ENCODE data around the gene UBE2Q2.

DNA sequence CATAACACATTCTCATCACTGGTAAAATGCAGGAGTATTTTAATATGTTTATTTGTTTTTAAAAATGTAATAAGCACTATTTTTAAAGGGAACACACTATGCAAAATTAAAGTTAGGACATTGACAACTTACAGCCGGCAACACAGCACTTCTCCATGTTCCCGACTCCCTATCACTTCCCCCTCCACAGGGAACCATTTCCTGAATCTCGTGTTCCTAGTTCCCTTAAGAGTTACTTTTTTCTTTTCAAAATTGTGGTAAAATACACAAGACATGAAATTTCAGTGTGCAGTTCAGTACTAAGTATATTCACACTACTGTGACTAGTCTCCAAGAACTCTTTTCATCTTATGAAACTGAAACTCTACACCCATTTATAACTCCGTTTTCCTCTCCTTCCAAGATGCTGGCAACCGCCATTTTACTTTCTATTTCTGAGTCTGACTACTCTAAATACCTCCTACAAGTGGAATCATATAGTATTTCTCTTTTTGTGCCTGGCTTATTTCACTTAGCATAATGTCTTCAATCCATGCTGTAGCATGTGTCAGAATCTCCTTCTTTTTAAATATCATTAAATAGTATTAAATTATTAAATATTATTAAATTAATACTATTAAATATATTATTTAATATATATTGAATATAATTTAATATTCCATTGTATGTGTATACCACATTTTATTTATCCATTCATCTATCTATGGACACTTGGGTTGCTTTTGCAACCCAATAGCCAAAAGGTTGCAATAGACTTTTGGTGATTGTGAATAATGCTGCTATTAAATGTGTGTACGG, 25.9 kb upstream of the UBE2Q2 start:
- no peak for TF ChIP-seq EZH2 (IDR thresholded peaks at IDR 0.05; ENCODE audit: borderline replicate concordance, low read depth, low read length, poor library complexity, severe bottlenecking)
- TF ChIP-seq, protein P1, sequence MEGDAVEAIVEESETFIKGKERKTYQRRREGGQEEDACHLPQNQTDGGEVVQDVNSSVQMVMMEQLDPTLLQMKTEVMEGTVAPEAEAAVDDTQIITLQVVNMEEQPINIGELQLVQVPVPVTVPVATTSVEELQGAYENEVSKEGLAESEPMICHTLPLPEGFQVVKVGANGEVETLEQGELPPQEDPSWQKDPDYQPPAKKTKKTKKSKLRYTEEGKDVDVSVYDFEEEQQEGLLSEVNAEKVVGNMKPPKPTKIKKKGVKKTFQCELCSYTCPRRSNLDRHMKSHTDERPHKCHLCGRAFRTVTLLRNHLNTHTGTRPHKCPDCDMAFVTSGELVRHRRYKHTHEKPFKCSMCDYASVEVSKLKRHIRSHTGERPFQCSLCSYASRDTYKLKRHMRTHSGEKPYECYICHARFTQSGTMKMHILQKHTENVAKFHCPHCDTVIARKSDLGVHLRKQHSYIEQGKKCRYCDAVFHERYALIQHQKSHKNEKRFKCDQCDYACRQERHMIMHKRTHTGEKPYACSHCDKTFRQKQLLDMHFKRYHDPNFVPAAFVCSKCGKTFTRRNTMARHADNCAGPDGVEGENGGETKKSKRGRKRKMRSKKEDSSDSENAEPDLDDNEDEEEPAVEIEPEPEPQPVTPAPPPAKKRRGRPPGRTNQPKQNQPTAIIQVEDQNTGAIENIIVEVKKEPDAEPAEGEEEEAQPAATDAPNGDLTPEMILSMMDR (conservative IDR thresholded peaks at IDR 0.05; ENCODE audit: low read depth, low read length) = no peak

All from A673 (cell line).